HL-60/S4 treated with retinoic acid at 250 ng/mL for 4 days and 3 days (cell line): ENCODE measurements around the gene MED9.
"Not testable (repeated sequence)": the region's sequence is repeated elsewhere in the genome, so short reads cannot be mapped to it uniquely, and the experiment has no call there.

Source experiments
- in situ Hi-C: fragments of 300-500 bp; cut with MboI; formaldehyde crosslinking; loops from 2 replicates; pipeline ENCODE4 v1.7.0; 2022; ENCODE audit warnings: low sequenced_read_pairs

Gene MED9, protein sequence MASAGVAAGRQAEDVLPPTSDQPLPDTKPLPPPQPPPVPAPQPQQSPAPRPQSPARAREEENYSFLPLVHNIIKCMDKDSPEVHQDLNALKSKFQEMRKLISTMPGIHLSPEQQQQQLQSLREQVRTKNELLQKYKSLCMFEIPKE

DNA sequence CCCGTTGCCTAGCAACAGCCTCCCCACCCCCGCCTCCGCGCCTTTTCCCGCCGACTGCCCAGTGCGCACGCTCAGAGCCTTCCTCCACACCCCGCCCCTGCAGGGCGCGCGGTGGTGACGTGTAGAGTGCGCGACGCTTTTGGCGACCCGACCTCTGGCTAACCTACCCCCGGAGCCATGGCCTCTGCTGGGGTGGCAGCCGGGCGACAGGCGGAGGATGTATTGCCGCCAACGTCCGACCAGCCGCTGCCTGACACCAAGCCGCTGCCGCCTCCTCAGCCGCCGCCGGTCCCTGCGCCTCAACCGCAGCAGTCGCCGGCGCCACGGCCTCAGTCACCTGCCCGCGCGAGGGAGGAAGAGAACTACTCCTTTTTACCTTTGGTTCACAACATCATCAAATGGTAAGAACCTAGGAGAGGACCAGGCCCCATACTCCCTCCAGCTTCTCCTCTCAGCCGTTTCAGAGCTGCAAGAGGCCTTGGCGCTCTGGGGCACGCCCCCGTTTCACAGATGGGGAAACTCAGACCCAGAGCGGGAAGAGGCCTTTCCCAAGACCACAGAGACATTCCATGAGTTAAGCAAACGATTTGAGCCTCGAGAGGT lies at the start of gene MED9:
TSS of gene MED9 (plus strand) at position 136 of the 603 bp plus-strand sequence. CDS start at position 178, 42 bp downstream.
- in situ Hi-C loops, result no loop called here

DNA sequence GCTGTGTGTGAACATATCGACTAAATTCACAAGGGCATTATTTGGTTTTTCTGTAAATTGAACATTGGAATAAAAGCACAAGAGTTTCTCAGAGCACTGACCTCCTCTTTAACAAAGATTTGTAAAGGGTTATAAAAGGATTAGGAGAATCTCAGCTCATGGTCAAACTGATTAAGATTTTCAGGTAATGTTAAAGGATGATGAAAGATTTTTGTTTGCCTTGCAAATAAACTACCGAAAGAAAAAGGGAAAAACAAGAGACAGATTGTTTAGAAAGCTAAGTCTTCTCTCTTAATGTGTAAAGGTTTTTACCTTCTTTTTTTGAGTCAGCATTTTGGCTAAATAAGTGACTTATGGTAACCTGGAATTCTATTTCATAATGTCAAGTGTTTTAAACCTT lies 47.6 kb upstream of the MED9 start:
- in situ Hi-C loops, result no loop called here

DNA sequence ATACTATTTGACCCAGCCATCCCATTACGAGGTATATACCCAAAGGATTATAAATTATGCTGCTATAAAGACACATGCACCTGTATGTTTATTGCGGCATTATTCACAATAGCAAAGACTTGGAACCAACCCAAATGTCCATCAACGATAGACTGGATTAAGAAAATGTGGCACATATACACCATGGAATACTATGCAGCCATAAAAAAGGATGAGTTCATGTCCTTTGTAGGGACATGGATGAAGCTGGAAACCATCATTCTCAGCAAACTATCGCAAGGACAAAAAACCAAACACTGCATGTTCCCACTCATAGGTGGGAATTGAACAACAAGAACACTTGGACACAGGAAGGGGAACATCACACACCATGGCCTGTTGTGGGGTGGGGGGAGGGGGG lies 45.9 kb upstream of the MED9 start:
- in situ Hi-C loops, result not testable (repeated sequence)

DNA sequence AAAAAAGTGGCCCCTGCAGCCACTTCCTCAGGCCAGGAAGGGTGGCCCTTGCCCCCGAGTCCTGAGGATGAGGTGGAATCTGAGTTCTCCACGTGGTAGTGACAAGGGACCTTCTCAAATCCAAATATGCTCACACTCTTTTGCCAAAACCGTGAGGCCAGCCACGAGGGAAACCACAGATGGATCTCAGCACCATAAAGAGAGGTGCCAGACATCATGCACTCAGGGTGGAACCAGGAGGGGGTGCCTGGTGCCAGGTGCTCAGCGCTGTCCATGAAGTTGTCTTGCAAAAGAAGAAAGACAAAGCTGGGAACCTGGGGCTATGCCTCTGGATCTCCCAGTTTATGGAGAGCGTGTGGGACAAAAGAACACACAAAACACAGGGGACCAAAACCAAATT lies 45.2 kb upstream of the MED9 start:
- in situ Hi-C loops, result no loop called here

DNA sequence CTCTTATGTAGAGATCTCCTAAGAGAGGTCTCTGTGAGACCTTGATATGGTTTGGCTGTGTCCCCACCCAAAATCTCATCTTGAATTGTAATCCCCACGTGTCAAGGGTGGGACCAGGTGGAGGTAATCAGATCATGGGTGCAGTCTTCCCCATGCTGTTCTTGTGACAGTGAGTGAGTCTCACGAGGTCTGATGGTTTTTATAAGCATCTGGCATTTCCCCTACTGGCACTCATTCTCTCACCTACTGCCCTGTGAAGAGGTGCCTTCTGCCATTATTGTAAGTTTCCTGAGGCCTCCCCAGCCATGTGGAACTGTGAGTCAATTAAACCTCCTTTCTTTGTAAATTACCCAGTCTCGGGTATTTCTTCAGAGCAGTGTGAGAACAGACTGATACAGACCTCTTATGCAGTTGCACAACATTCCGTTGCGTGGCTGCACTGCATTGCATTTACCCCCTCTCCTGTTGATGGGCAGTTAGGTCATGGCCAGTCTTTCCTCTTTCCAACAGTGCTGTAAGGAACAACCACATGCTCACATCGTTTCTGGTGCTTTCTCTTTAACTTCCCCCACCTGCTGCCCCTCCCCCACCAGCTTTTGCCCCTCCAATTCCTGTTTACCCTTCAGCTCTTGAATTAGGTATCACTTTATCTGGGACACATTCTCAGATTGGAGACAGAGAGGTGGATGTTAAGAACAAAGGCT lies 43.6 kb upstream of the MED9 start:
- in situ Hi-C loops, result no loop called here

DNA sequence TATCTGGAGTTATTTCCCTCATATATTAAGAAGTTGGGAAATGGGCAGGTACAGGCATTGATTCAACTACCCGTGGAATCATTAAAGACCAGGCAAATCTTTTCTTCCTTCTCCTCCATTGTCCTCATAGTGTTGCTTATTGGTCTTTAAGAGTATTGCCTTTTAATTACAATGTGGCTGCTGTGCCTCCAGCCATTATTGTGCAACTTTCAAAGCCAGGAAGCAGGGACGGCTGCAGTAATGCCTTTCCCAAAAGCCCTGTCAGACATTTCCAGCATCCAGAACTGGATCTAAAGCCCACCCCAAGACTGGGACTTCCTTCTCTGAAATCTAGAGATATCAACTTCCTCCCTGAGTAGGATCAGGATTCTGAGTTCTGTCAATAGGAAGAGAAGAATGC lies 42.3 kb upstream of the MED9 start:
- in situ Hi-C loops, result no loop called here

DNA sequence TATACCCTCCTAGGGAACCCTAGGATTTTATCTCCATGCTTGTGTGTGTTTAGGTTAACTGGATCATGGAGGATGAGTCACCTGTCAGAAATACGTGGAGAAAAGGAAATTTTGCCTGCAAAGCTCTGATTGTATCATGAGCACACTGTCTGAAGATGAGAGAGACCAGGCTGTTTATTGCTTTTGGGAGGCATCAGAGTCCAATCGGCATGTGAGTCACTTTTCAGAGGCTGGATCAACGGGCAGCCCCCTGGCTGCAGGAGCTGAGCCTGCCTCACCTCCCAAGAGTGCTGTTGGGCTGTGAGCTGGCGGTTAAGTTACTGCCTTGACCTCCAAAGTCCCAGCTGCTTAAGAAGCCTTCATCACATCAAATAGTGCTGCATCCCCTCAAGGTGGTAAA lies 41.5 kb upstream of the MED9 start:
- in situ Hi-C loops, result no loop called here

DNA sequence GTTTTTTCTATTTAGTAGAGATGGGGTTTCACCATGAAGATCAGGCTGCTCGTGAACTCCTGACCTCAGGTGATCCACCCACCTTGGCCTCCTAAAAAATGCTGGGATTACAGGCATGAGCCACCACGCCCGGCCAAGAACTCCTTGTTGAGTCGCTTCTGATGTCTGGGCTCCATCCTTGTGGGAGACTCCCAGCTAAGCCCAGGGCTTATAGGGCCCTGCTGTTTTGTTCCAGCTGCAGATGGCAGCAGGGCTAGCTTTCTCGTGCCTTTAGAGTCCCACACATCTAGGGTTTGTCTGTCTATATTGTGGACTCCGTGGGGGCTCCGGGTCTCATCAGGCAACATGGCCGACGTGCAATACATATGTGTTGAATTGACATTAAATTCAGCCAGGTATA lies 39.3 kb upstream of the MED9 start:
- in situ Hi-C loops, result no loop called here

DNA sequence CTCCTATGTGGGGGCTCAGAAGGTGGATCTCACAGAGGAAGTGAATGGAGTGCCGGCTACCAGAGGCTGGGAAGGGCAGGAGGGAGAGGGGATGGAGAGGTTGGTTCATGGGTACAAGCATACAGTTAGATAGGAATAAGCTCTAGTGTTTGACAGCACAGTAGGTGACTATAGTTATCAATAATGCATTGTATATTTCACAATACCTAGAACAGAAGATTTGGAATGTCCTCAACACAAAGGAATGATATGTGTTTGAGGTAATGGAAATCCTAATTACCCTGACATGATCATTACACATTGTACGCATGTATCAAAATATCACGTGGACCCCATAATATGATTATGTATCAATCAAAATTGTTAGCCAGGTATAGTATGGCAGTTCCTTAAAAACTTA lies 38.9 kb upstream of the MED9 start:
- in situ Hi-C loops, result no loop called here

DNA sequence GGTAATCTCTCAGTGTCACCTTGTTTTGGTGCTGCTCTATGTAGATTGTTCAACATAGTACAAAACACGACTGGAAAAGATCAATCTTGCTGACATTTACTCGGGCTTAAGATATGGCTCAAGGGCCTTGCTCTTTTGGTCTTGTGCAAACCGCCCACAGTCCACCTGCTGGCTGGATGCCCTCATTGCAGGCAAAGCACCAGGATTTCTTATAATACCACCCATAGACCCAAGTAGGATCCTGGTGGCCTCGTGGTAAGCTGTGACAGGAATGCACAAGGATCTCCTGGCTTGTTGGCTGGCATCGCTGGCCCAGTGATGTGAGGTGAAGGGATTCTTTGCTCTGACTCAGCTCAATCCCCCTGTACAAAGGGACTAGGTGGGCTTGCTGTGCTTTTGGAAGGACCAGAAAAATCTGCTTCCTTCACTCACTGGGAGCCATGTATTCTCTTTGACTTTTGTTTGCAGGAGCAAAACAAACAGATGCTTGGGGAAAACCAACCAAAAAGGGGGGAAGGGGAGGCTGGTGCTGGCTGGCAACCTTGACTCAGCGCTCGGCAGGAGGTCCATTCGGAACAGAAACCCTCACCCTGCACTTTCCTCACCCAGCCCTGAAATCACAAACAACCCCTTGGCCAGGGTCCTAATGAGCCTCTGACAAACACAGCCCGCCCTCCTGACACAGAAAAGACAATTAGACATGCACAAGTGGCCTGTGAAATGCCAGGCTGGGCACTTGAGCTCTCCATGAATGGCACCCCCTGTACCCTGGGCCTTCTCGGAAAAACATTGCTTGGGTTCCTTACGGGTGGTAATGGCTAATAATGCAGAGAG lies 36.6 kb upstream of the MED9 start:
- in situ Hi-C loops, result no loop called here

DNA sequence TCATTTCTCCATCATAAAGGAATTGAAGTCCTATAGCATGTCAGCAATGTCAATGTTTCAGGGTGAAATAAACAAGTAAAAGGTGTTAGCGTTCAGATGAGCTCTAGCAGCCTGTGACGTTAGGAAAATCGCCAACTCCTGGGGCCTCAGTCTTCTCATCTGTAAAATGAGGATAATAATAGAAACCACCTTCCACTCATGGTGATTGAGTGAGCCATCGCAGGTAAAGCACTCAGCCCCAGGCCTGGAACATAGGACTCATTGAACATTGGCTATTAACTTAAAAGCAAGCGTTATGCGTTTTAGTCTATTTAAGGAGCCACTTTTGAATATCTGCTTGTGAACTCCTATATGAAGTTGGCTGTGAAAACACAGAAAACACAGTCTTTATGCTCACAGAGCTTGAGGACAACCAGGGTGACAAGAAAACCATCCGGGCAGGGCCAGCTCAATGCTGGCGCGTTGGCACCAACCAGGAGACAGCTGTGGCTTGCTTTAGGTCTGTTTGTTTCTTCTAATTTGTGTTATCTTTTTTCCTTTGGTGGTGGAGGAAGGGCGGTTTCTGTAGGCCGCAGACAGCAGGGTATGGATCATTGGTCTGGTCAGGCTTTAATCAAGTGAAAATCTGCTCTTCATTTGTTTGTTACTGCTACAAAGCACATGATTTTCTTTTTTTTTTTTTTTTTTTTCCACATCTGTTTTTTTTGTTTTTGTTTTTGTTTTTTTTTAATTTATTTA lies 35.7 kb upstream of the MED9 start:
- in situ Hi-C loops, result no loop called here

DNA sequence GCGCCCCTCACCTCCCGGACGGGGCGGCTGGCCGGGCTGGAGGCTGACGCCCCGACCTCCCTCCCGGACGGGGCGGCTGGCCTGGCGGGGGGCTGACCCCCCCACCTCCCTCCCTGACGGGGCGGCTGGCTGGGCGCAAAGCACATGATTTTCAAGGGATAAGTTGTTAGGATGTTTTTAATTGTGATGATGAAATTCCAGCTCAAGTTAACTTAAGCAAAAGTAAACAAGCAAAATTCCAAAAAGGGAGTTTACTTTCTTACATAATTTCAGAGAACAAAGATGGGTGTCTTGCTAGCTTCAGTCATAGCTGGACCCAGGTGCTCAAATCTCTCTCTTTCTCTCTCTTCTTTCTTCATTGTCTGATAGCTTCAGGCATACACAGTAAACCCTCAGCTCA lies 33.6 kb upstream of the MED9 start:
- in situ Hi-C loops, result no loop called here

DNA sequence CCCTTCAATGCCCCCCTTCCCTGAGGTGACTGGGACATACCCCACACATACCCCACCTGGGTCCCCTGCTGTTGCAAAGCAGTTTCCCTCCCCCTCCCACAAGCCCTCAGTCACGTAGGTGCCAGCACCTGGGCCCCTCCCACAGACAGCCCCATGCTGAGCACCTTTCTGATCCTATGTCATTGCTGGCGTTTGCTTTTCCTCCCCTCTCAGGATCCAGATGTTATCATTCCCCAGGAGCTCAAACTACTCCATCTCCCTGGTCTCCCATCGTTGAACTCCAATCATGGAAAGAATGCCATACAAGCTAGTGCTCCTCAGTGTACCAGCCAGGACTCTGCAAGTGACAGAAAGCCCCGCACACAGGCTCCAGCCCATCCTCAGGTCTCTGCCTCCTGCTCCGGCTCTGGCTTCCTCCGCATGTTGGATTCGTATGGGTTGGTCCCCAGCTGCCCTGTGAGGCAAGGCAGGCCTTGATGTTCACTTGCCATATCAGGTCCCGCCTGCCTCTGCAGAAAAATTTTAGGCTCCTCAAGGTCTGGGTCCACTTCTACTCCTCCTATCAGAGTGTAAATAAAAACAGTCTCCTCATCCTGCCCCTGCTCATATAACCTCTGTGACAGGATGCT lies 31.4 kb upstream of the MED9 start:
- in situ Hi-C loops, result no loop called here

DNA sequence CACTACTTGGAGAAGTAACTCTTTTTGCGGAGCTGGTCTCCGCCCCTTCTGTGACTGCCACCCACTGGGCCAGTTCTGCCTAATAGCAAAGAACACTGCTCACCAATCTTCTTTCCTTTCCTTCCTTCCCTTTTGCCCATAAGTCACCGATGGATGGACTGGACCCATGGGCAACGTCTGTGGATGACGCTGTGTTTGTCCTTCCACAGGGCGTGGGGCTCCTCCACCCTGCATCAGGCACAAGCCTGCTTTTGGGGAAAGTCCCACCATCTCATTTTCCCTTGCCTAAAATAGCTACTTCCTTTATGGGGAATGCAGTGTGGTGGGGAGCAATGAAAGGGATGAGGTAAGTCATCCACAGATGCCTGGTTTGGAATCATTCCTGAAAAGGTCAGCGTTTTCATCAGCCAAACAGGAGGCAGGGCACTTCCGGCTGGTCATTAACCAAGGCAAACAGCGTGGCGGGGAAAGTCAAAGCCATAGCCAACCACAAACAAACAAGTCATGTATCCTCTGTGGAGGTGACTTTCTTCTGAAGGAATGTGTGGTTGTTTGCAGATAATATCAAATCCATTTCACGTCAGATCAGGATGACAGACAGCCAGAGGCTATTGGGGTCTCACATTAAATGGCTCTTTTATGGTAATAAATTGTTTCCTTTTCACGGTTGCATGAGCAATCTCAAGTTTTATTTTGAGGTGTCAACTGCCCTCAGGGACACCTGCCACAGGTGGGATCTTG lies 30.7 kb upstream of the MED9 start:
- in situ Hi-C loops, result no loop called here

DNA sequence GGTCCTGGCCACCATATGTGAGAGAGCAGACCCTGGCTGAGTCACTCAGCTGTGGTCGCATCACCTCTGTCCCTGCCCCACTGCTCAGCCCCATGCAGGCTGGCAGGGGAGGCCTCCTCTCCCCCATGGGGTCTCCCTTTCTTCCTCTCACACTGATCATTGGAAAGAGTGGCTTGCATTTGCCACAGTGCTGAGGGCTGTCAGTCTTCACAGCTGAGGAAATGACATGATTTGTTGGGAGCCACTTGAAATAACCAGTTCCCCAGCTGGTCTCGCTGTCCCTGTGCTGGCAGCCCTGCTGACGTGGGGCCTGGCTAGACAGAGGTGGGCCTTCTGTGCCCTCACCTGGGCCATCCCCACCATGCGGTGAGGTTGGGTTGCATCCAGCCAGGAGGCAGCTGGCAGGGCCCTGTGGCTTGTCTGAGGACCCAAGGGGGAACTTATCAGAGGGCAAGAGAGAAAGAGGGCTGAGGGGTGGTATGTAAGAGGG lies 30.1 kb upstream of the MED9 start:
- in situ Hi-C loops, result no loop called here

DNA sequence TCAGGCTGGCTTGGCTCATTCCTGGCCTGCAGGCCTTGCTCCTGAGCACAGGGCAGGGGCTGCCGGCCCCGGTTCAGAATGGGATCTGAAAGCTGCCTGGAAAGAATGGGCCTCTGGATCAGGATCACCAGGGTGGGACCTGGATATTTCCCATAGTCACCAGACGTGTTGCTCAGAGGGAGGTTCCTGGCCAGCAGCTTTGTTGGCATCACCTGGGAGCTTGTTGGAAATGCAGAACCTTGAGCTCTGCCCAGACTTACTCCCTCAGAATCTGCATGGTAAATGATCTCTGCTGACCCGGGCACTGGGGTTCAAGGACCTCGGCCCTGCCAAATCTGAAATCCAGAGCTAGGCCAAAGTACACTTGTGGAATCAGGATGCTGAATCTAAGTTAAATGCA lies 29.5 kb upstream of the MED9 start:
- in situ Hi-C loops, result no loop called here

DNA sequence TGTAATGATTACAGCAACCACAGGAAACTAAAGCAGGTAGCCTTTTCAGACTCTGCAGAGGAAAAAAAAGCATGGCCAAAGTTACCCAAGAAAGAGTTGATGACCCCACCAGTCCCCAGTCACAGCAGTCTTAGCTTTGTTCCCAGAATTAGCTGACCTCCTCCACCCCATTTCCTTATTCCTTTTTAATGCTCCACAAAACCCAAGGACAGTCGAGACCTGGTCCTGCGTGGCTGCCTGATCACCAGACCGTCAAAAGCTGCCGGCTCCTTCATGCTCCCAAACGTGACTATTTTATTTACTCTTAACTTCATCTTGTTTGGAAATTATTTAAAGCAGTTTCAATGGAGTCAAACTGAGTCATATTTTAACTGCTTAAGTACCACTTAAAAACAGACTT lies 28.7 kb upstream of the MED9 start:
- in situ Hi-C loops, result no loop called here

DNA sequence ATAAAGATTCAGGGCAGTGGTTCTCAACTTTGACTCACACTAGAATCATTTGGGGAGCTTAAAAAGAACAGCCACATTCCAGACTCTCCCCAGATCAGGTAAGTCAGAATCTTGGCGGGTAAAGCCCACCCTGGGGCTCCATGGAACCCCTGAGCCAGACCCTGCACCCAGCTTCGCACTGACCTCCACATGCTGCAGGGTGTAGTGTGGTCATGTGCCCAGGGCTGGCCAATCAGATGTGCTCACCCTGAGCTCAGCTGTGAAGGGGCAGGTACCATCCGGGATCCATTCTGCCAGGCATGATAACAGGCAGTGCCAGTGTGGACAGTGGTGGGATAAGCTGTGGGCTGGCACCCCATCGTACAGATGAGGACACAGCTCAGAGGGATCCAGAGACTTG lies 28.1 kb upstream of the MED9 start:
- in situ Hi-C loops, result no loop called here

DNA sequence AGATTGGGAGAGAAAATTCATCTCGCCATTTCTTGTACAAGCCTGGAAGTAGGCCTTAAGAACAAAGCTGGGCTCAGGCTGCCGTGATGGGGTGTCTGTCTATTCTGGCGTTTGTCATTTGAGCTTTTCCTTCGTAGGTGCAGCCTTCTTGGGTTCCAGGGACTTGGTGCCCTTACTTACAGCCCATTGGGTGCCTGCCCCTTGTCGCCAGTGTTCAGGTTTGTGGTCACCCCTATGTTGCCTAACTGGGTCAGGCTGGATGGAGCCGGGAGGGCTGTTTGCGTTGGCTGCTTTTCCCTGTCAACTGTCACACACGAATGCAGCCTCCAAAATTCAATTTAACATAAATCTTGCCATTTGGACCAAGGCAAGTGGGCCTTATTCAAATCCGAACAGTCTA lies 23.7 kb upstream of the MED9 start:
- in situ Hi-C loops, result no loop called here

DNA sequence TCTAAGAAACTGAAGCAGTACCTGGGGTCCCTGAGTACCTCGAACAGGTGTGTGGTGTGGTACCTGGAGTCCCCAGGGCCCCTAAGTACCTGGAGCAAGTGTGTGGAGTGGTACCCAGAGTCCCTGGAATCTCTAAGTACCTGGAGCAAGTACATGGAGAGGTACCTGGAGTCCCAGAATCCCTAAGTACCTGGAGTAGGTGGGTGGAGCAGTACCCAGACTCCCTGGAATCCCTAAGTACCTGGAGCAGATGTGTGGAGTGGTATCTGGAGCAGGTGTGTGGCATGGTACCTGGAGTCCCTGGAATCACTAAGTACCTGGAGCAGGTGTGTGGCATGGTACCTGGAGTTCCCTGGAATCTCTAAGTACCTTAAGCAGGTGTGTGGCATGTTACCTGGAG lies 22.5 kb upstream of the MED9 start:
- in situ Hi-C loops, result no loop called here
